ENCODE data around the gene ECPAS.
"Not testable (repeated sequence)": the region's sequence is repeated elsewhere in the genome, so short reads cannot be mapped to it uniquely, and the experiment has no call there.

Gene ECPAS

DNA sequence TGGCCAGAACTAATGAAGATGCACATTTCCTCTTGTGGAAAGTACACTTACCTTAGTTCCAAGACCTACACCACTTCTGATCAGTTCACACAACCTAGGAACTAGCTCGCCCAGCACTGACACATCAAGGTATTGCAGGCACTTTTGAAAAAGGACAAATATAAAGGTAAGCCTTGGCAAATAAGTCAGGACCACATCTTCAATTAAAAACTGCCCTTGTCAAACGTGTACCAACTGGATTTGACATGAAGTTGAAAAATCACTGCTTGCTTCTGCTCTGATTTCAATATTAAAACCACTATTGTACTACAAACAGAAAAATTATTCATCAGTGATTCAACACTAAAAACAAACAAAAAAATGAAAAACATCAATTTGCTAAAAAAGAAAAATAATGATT is 109.1 kb downstream of the ECPAS start:
- Histone ChIP-seq H3K27me3 (replicated peaks; ENCODE audit: control insufficient read depth, insufficient read depth, low read length) (no peaks in the 10 kb centered on the region), H3K9ac (ENCODE audit: low read length) (no peak overlapping the region), H3K36me3 (ENCODE audit: control insufficient read depth, insufficient read depth, low read length, severe bottlenecking) (peaks cover 98% of the 10 kb centered on the region), H3K4me1 (ENCODE audit: control insufficient read depth, insufficient read depth, low read length) (peaks cover 11% of the 10 kb centered on the region), H3K4me3 (ENCODE audit: low read length) (no peak overlapping the region), H3K9me3 (ENCODE audit: control insufficient read depth, low read length) (no peaks in the 10 kb centered on the region)
- DNase-seq (ENCODE audit: low read depth): no peak

DNA sequence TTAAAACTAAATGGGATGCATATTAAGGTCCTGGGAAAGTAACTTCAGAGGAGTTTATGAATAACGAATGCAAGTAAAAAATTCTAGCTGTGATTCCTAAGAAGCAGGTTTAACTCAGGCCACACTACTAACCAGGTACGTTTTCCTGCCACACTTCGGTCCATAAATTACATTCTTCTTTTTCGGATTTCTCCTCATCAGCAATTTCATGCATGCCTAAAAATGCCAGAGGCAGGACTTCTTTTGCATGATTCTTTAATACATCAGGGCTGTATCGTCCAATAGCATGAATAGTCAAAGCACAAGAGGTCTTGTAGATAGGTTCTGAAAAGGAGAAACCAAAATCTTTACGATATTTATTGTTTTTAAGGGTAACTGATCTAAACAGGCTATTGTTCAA is 111.9 kb downstream of the ECPAS start:
- DNase-seq (ENCODE audit: low read depth): no peak
- Histone ChIP-seq H3K36me3 (ENCODE audit: control insufficient read depth, insufficient read depth, low read length, severe bottlenecking) (peaks cover 98% of the 10 kb centered on the region), H3K27me3 (replicated peaks; ENCODE audit: control insufficient read depth, insufficient read depth, low read length) (no peaks in the 10 kb centered on the region), H3K4me3 (ENCODE audit: low read length) (no peak overlapping the region), H3K9me3 (ENCODE audit: control insufficient read depth, low read length) (no peaks in the 10 kb centered on the region), H3K4me1 (ENCODE audit: control insufficient read depth, insufficient read depth, low read length) (peaks cover 11% of the 10 kb centered on the region), H3K9ac (ENCODE audit: low read length) (no peak overlapping the region)

DNA sequence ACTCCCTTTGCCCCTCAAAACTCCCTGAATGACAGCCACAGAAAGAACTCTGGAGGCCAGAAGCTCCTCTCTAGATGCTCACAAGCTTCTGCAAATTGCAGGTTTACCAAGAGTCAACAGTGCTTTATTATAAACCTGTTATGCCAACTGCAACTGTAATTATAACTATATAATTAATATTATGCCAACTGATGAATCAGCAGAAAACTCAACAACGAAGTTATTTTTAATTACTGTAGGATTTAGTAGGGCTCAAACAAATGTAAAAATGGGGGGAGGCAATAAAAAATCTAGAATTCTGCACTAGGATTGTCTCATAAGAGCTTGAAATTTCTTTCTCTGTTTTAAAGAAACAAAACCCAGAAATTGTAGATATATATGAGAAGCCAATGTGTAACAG is 117.2 kb downstream of the ECPAS start:
- Histone ChIP-seq H3K9ac (ENCODE audit: low read length) (no peak overlapping the region), H3K27me3 (replicated peaks; ENCODE audit: control insufficient read depth, insufficient read depth, low read length) (no peaks in the 10 kb centered on the region), H3K9me3 (ENCODE audit: control insufficient read depth, low read length) (no peaks in the 10 kb centered on the region), H3K36me3 (ENCODE audit: control insufficient read depth, insufficient read depth, low read length, severe bottlenecking) (peaks cover 97% of the 10 kb centered on the region), H3K4me3 (ENCODE audit: low read length) (no peak overlapping the region), H3K4me1 (ENCODE audit: control insufficient read depth, insufficient read depth, low read length) (peaks cover 8% of the 10 kb centered on the region)
- DNase-seq (ENCODE audit: low read depth): no peak

DNA sequence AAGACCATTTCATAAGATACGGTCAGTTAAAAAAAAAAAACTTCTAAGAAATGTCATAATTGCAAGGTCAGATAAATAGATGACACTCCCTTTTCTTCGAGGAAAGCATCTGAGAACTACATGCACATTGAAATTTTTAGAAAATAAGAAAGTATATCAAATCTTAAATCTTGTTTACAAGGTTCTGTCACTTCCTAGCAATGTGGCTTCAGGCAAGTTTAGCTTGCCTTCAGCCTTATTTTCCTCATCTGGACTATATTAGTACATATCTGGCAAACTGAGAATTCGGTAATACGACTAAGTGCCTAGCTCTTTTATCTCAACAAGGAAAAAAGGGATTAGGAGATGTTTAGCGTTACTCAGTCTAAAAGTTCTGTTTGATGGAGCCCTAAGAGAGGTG is 121.7 kb downstream of the ECPAS start:
- Histone ChIP-seq H3K9me3 (ENCODE audit: control insufficient read depth, low read length) (no peaks in the 10 kb centered on the region), H3K9ac (ENCODE audit: low read length) (no peak overlapping the region), H3K27me3 (replicated peaks; ENCODE audit: control insufficient read depth, insufficient read depth, low read length) (no peaks in the 10 kb centered on the region), H3K36me3 (ENCODE audit: control insufficient read depth, insufficient read depth, low read length, severe bottlenecking) (peaks cover 71% of the 10 kb centered on the region), H3K4me1 (ENCODE audit: control insufficient read depth, insufficient read depth, low read length) (peaks cover 8% of the 10 kb centered on the region), H3K4me3 (ENCODE audit: low read length) (no peak overlapping the region)
- DNase-seq (ENCODE audit: low read depth): peak; percentile 61

DNA sequence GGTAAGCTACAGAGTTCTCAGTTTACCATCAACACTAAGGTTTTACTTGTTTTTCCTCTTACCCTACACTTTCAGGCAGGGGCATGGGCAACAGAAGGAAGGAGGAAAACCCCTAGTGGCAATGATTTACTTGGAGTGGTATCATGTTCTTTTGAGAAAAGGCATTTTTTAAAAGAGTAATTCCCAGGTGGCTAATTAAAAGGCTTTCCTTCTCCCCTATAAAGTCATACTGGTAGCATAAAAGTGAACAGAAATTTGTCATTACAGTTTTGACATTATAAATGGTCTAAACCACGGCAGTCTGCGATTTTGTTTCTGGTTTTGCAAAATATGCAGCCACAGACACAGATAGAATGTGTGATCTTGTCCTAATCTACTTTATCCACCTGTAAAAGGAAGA is 123.3 kb downstream of the ECPAS start:
- no peak for DNase-seq (ENCODE audit: low read depth)
- Histone ChIP-seq H3K4me3 (ENCODE audit: low read length) (no peak overlapping the region), H3K9me3 (ENCODE audit: control insufficient read depth, low read length) (no peaks in the 10 kb centered on the region), H3K27me3 (replicated peaks; ENCODE audit: control insufficient read depth, insufficient read depth, low read length) (no peaks in the 10 kb centered on the region), H3K9ac (ENCODE audit: low read length) (no peak overlapping the region), H3K4me1 (ENCODE audit: control insufficient read depth, insufficient read depth, low read length) (peaks cover 24% of the 10 kb centered on the region), H3K36me3 (ENCODE audit: control insufficient read depth, insufficient read depth, low read length, severe bottlenecking) (peaks cover 56% of the 10 kb centered on the region)

DNA sequence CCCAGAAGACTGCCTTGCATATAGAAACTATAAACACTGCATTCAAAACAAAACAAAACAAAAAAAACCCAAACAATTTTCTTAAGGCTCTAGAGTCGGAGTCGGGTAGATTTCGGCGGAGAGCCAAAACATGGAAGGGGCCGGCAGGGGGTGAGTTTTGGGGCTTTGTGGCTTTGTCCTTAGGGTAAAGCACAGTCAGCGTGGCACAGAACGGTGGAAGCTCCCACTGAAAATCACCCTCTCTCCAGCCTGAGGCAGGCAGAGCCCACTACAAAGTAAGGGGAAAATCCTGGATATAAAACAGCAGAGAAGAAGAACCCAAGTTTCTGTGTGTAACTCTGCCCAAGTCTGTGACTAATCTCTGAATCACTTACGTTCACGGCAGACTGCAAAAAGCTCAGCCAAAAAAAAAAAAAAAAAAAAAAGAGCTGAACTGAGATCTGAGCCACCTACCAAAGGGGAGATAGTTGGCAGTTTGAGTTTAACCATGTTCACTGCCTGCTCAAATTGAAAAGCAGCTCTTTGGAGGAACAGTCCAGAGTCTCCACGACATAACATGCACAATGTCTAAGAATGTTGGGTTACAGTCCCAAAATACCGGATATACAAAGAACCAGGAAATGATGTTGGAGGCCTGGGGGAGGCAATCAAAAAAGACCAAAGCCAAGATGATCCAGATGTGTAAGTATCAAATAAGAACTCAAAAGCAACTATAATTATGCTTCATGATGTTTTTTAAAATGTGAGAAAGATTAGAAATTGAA is 127.5 kb downstream of the ECPAS start:
- peak overlapping the region; percentile 87 for H3K9ac ChIP-seq (ENCODE audit: low read length)
- H3K9me3 ChIP-seq (ENCODE audit: control insufficient read depth, low read length): no peaks in the 10 kb centered on the region
- H3K36me3 ChIP-seq (ENCODE audit: control insufficient read depth, insufficient read depth, low read length, severe bottlenecking): peaks cover 16% of the 10 kb centered on the region
- DNase-seq (ENCODE audit: low read depth): peak; percentile 91
- peak overlapping the region; percentile 78 for H3K4me3 ChIP-seq (ENCODE audit: low read length)
- no peaks in the 10 kb centered on the region for H3K27me3 ChIP-seq (replicated peaks; ENCODE audit: control insufficient read depth, insufficient read depth, low read length)
- H3K4me1 ChIP-seq (ENCODE audit: control insufficient read depth, insufficient read depth, low read length): peaks cover 17% of the 10 kb centered on the region

DNA sequence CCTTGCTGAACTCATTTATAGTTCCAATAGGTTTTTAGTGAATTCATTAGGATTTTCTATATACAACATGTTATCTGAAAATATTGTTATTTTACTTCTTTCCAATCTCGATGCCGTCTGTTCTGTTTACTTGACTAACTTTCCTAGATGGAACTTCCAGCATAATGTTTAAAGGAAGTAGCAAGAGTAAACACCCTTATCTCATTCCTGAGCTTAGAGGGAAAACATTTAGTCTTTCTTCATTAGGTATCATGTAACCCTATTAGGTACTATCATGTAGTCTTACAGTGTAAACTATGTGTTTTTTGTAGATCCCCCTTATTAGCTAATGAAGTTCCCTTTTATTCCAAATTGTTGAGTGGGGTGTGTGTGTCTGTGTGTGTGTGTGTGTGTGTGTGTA is 131.6 kb downstream of the ECPAS start:
- Histone ChIP-seq H3K36me3 (ENCODE audit: control insufficient read depth, insufficient read depth, low read length, severe bottlenecking) (no peaks in the 10 kb centered on the region), H3K9ac (ENCODE audit: low read length) (no peak overlapping the region), H3K4me1 (ENCODE audit: control insufficient read depth, insufficient read depth, low read length) (peaks cover 21% of the 10 kb centered on the region), H3K27me3 (replicated peaks; ENCODE audit: control insufficient read depth, insufficient read depth, low read length) (no peaks in the 10 kb centered on the region), H3K4me3 (ENCODE audit: low read length) (no peak overlapping the region), H3K9me3 (ENCODE audit: control insufficient read depth, low read length) (no peaks in the 10 kb centered on the region)
- DNase-seq (ENCODE audit: low read depth): no peak

DNA sequence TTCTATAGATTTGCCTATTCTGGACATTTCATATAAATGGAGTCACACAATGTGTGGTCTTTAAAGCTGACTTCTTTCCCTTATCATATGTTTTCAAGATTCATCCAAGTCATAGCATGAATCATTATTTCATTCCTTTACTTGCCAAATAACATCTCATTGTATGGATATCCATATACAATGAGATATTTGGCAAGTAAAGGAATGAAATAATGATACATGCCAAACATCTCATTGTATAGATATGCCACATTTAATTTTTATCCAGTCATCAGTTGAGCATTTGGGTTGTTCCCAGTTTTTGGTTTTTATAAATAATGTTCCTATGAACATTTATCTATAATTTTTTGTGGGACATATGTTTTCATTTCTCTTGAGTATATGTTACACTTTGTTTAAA is 133.6 kb downstream of the ECPAS start:
- H3K9ac ChIP-seq (ENCODE audit: low read length): no peak overlapping the region
- H3K4me1 ChIP-seq (ENCODE audit: control insufficient read depth, insufficient read depth, low read length): peaks cover 4% of the 10 kb centered on the region
- H3K9me3 ChIP-seq (ENCODE audit: control insufficient read depth, low read length): no peaks in the 10 kb centered on the region
- H3K27me3 ChIP-seq (replicated peaks; ENCODE audit: control insufficient read depth, insufficient read depth, low read length): no peaks in the 10 kb centered on the region
- no peaks in the 10 kb centered on the region for H3K36me3 ChIP-seq (ENCODE audit: control insufficient read depth, insufficient read depth, low read length, severe bottlenecking)
- DNase-seq (ENCODE audit: low read depth): no peak
- H3K4me3 ChIP-seq (ENCODE audit: low read length): no peak overlapping the region

DNA sequence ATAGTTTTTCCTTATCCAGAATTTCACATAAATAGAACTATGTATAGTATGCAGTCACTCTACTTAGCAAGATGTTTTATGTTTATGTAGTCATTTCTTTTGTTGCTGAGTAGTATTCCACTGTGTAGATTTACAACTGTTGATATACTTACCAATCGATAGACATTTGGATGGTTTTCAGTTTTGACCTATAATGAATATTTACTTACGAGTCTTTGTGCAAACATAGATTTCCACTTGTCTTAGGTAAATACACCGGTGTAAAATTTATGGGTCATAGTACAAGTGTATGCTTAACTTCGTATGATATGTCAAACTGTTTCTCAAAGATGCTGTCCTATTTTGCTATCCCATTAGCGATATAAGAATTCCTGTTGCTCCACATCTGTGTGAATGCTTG is 134.4 kb downstream of the ECPAS start:
- DNase-seq (ENCODE audit: low read depth): no peak
- Histone ChIP-seq H3K27me3 (replicated peaks; ENCODE audit: control insufficient read depth, insufficient read depth, low read length) (no peaks in the 10 kb centered on the region), H3K4me1 (ENCODE audit: control insufficient read depth, insufficient read depth, low read length) (peaks cover 4% of the 10 kb centered on the region), H3K36me3 (ENCODE audit: control insufficient read depth, insufficient read depth, low read length, severe bottlenecking) (no peaks in the 10 kb centered on the region), H3K4me3 (ENCODE audit: low read length) (no peak overlapping the region), H3K9ac (ENCODE audit: low read length) (no peak overlapping the region), H3K9me3 (ENCODE audit: control insufficient read depth, low read length) (no peaks in the 10 kb centered on the region)

DNA sequence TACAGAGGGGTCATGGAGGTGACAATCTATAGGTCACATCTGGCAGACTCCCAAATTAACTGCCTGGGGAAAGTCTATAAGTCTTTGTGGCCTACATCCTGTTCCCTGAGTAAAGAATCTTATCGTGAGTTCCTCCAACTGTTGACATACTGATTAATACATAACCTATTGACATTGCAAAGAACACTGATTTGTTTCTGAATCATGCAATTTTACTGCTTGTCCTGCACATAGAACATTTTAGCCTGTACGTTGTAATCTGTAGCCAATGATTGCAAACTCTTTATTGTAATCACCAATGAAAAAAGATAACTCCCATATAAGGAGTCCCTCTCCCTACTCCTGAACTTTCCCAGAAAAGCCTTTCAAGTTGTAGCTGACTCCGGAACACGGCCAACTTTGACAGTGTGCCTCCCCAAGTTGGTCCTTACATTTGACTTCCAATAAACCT is 135.3 kb downstream of the ECPAS start:
- H3K36me3 ChIP-seq (ENCODE audit: control insufficient read depth, insufficient read depth, low read length, severe bottlenecking): no peaks in the 10 kb centered on the region
- no peak overlapping the region for H3K4me3 ChIP-seq (ENCODE audit: low read length)
- H3K9me3 ChIP-seq (ENCODE audit: control insufficient read depth, low read length): no peaks in the 10 kb centered on the region
- H3K9ac ChIP-seq (ENCODE audit: low read length): no peak overlapping the region
- H3K27me3 ChIP-seq (replicated peaks; ENCODE audit: control insufficient read depth, insufficient read depth, low read length): no peaks in the 10 kb centered on the region
- H3K4me1 ChIP-seq (ENCODE audit: control insufficient read depth, insufficient read depth, low read length): peaks cover 4% of the 10 kb centered on the region
- DNase-seq (ENCODE audit: low read depth): no peak

DNA sequence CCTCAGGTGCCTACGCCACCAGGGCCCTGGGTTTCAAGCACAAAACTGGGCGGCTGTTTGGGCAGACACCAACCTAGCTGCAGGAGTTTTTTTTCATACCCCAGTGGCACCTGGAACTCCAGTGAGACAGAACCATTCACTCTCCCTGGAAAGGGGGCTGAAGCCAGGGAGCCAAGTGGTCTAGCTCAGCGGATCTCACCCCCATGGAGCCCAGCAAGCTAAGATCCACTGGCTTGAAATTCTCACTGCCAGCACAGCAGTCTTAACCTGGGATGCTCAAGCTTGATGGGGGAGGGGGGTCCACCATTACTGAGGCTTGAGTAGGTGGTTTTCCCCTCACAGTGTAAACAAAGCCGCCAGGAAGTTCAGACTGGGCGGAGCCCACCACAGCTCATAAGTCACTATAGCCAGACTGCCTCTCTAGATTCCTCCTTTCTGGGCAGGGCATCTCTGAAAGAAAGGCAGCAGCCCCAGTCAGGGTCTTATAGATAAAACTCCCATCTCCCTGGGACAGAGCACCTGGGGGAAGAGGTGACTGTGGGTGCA is 149.8 kb downstream of the ECPAS start:
- H3K27me3 ChIP-seq (replicated peaks; ENCODE audit: control insufficient read depth, insufficient read depth, low read length); H3K36me3 ChIP-seq (ENCODE audit: control insufficient read depth, insufficient read depth, low read length, severe bottlenecking); DNase-seq (ENCODE audit: low read depth); H3K4me3 ChIP-seq (ENCODE audit: low read length); H3K9ac ChIP-seq (ENCODE audit: low read length); H3K4me1 ChIP-seq (ENCODE audit: control insufficient read depth, insufficient read depth, low read length); H3K9me3 ChIP-seq (ENCODE audit: control insufficient read depth, low read length): not testable (repeated sequence)

DNA sequence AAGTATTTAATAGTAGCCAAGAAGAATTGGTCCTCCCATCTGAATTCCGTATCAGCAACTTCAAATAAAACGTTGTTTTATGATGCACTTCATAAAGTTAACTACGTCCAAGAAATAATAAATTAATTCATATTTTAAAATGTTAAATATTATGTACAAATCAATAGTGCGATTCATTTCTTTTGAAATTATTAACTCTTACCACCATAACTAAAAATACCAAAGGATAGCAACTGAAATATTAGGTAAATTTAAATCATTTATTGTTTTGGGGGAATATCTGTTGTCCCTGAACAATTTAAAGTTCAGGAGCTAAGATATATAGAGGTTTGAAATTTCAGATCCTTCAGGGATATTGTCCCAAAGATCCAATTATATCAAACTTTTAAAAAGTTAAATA is 154.1 kb downstream of the ECPAS start, which contains the start of gene OR2K2:
OR2K2 (minus strand) TSS at position 101 of the 400 bp plus-strand sequence. CDS start 1,791 bp downstream, outside the sequence.
- H3K36me3 ChIP-seq (ENCODE audit: control insufficient read depth, insufficient read depth, low read length, severe bottlenecking): no peaks in the 10 kb centered on the region
- H3K9me3 ChIP-seq (ENCODE audit: control insufficient read depth, low read length): no peaks in the 10 kb centered on the region
- peaks cover 4% of the 10 kb centered on the region for H3K4me1 ChIP-seq (ENCODE audit: control insufficient read depth, insufficient read depth, low read length)
- H3K9ac ChIP-seq (ENCODE audit: low read length): no peak within 1 kb of the TSS
- H3K27me3 ChIP-seq (replicated peaks; ENCODE audit: control insufficient read depth, insufficient read depth, low read length): no peaks in the 10 kb centered on the region
- no peak for DNase-seq (ENCODE audit: low read depth)
- H3K4me3 ChIP-seq (ENCODE audit: low read length): no peak within 1 kb of the TSS

All from adipocyte (in vitro differentiated cells).